ENCODE results near the gene MUC5AC. TPM values are rescaled to one million over a fixed set of nuclear protein-coding genes. Genes with fewer than 3 reads are reported as not detected.

Gene MUC5AC
- total and polyA plus RNA-seq, 4 donors = not detected

DNA sequence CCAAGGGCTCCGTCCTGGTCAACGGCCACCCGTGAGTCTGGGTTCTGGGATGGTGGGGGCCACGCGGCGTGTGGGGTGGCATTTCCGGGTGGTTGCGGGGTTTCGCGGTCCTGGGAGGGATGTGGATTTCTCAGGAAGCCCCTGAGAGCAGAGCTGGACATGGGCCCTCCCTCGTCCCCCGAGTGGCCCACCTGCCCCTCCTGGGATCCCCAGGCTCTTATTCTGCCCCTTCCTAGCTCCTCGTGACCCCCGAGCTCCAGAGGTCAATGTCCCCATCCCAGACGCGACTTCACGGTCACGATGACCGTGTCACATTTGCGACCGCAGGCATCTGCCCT is 4.4 kb downstream of the MUC5AC start (continued):
- TF ChIP-seq GABPA (IDR thresholded peaks at IDR 0.05 in 1 of 2, conservative IDR thresholded peaks at IDR 0.05 in 1 of 2) (no peak), TAF1 (conservative IDR thresholded peaks at IDR 0.05) (no peak), RAD21 (IDR thresholded peaks at IDR 0.05) (no peak), JUND (IDR thresholded peaks at IDR 0.05) (no peak)

DNA sequence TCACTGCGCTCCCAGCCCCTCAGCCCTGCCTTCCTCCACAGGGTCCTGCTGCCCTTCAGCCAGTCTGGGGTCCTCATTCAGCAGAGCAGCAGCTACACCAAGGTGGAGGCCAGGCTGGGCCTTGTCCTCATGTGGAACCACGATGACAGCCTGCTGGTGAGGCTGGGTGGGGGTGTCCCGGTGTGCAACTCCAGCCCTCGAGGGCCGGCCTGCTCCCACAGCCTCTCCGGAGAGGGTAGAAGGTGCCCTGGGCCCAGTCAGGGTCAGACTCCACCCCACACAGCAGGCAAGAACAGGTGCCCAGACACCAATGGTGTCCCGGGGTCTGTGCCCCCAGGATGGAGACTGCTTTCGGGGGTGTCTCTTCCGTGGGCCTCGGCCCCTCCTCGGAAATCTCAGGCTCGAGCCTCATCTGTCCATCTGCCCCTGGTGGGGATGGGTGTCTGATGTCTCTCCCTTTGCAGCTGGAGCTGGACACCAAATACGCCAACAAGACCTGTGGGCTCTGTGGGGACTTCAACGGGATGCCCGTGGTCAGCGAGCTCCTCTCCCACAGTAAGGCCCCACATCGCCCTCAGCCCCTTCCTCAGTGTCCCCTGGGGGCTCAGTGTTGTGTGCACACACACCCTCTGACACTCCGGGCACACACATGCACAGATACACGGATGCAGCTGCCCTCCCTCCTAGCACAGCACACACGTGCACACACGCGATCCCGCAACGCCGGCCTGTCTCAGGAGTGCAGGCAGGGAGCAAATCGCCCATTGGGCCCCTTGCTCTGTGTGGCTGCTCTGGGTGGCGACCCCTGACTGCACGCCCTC is 4.9 kb downstream of the MUC5AC start:
- Histone ChIP-seq H3K36me3 (ENCODE audit: control insufficient read depth in 4 of 4, insufficient read depth in 3 of 4, low read depth in 1 of 4, low read length in 3 of 4) (peaks cover 0 to 1% (median 0%) of the 10 kb centered on the region in 4 donors), H3K27ac (ENCODE audit: low read depth in 1 of 2, low read length in 2 of 2) (no peak overlapping the region), H3K4me3 (ENCODE audit: low read depth in 1 of 3, low read length in 3 of 3) (no peak overlapping the region), H3K4me1 (ENCODE audit: control insufficient read depth in 4 of 4, insufficient read depth in 4 of 4, low read length in 3 of 4) (no peaks in the 10 kb centered on the region), H3K27me3 (ENCODE audit: control insufficient read depth in 4 of 4, insufficient read depth in 4 of 4, low read length in 3 of 4) (no peaks in the 10 kb centered on the region), H3K9me3 (ENCODE audit: control insufficient read depth in 4 of 4, low read length in 3 of 4) (no peaks in the 10 kb centered on the region), H3K9ac (ENCODE audit: low read depth in 1 of 2, low read length in 2 of 2) (no peak overlapping the region)
- no peak for DNase-seq (ENCODE audit: low spot score)
- WGBS = 80% methylated on average over 28 of the region's 28 CpGs
- TF ChIP-seq RXRA (IDR thresholded peaks at IDR 0.05) (no peak), YY1 (IDR thresholded peaks at IDR 0.05) (no peak), JUND (IDR thresholded peaks at IDR 0.05) (no peak), GABPA (IDR thresholded peaks at IDR 0.05 in 1 of 2, conservative IDR thresholded peaks at IDR 0.05 in 1 of 2) (no peak), HNF4G (IDR thresholded peaks at IDR 0.05) (no peak), TAF1 (conservative IDR thresholded peaks at IDR 0.05) (no peak), SP1 (IDR thresholded peaks at IDR 0.05) (no peak), HNF4A (conservative IDR thresholded peaks at IDR 0.05) (no peak), EGR1 (IDR thresholded peaks at IDR 0.05; ENCODE audit: low read depth in 2 of 2) (no peak), RAD21 (IDR thresholded peaks at IDR 0.05) (no peak), NR2F2 (IDR thresholded peaks at IDR 0.05) (no peak), FOXA2 (IDR thresholded peaks at IDR 0.05) (no peak), FOXA1 (IDR thresholded peaks at IDR 0.05) (no peak)
- TF ChIP-seq, protein P1, sequence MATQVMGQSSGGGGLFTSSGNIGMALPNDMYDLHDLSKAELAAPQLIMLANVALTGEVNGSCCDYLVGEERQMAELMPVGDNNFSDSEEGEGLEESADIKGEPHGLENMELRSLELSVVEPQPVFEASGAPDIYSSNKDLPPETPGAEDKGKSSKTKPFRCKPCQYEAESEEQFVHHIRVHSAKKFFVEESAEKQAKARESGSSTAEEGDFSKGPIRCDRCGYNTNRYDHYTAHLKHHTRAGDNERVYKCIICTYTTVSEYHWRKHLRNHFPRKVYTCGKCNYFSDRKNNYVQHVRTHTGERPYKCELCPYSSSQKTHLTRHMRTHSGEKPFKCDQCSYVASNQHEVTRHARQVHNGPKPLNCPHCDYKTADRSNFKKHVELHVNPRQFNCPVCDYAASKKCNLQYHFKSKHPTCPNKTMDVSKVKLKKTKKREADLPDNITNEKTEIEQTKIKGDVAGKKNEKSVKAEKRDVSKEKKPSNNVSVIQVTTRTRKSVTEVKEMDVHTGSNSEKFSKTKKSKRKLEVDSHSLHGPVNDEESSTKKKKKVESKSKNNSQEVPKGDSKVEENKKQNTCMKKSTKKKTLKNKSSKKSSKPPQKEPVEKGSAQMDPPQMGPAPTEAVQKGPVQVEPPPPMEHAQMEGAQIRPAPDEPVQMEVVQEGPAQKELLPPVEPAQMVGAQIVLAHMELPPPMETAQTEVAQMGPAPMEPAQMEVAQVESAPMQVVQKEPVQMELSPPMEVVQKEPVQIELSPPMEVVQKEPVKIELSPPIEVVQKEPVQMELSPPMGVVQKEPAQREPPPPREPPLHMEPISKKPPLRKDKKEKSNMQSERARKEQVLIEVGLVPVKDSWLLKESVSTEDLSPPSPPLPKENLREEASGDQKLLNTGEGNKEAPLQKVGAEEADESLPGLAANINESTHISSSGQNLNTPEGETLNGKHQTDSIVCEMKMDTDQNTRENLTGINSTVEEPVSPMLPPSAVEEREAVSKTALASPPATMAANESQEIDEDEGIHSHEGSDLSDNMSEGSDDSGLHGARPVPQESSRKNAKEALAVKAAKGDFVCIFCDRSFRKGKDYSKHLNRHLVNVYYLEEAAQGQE (IDR thresholded peaks at IDR 0.05) = no peak
- TF ChIP-seq, protein P2, sequence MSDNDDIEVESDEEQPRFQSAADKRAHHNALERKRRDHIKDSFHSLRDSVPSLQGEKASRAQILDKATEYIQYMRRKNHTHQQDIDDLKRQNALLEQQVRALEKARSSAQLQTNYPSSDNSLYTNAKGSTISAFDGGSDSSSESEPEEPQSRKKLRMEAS (IDR thresholded peaks at IDR 0.05) = no peak
- TF ChIP-seq, protein P3, sequence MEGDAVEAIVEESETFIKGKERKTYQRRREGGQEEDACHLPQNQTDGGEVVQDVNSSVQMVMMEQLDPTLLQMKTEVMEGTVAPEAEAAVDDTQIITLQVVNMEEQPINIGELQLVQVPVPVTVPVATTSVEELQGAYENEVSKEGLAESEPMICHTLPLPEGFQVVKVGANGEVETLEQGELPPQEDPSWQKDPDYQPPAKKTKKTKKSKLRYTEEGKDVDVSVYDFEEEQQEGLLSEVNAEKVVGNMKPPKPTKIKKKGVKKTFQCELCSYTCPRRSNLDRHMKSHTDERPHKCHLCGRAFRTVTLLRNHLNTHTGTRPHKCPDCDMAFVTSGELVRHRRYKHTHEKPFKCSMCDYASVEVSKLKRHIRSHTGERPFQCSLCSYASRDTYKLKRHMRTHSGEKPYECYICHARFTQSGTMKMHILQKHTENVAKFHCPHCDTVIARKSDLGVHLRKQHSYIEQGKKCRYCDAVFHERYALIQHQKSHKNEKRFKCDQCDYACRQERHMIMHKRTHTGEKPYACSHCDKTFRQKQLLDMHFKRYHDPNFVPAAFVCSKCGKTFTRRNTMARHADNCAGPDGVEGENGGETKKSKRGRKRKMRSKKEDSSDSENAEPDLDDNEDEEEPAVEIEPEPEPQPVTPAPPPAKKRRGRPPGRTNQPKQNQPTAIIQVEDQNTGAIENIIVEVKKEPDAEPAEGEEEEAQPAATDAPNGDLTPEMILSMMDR (IDR thresholded peaks at IDR 0.05; ENCODE audit: low read depth, low read length, missing input control) = no peak
- TF ChIP-seq, protein P4, sequence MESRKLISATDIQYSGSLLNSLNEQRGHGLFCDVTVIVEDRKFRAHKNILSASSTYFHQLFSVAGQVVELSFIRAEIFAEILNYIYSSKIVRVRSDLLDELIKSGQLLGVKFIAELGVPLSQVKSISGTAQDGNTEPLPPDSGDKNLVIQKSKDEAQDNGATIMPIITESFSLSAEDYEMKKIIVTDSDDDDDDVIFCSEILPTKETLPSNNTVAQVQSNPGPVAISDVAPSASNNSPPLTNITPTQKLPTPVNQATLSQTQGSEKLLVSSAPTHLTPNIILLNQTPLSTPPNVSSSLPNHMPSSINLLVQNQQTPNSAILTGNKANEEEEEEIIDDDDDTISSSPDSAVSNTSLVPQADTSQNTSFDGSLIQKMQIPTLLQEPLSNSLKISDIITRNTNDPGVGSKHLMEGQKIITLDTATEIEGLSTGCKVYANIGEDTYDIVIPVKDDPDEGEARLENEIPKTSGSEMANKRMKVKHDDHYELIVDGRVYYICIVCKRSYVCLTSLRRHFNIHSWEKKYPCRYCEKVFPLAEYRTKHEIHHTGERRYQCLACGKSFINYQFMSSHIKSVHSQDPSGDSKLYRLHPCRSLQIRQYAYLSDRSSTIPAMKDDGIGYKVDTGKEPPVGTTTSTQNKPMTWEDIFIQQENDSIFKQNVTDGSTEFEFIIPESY (IDR thresholded peaks at IDR 0.05) = no peak
- TF ChIP-seq, protein P5, sequence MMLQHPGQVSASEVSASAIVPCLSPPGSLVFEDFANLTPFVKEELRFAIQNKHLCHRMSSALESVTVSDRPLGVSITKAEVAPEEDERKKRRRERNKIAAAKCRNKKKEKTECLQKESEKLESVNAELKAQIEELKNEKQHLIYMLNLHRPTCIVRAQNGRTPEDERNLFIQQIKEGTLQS (IDR thresholded peaks at IDR 0.05) = no peak
